Measurements from ENCODE around the gene EGLN3.

EGLN3 gene

DNA sequence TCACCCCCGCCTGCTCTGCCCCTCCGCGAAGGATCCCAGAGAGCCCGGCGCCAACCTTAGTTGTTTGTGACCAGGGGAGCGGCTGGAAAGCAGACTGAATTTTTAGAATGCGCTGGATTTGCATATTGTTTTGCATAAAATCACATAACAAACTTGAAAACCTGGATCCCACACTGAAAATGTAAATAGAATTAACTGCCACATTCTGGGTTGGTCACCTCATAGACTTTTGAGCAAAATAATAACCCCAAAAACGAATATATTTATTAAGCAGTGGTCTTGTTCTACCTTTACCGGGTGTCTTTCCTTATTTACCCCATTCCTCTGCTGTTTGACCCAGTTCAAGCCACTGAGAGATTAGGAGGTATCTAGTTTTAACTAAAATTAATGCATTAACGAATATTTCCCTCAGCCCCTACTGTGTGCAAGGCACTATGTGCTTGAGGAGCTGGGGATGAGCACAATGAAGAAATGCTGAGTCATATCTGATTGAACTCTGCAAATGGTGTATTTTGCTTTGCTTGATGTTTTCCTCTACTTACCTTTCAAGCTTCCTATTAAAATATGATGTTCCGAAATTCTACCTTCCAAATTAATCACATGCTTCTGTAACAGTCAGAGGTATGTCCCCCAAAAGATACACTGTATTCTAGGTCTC is 438 bp upstream of the EGLN3 start:
- no peak overlapping the region for H3K9ac ChIP-seq (ENCODE audit: low read length)
- no peaks in the 10 kb centered on the region for H3K9me3 ChIP-seq (ENCODE audit: insufficient read depth, low read length)
- H3K27me3 ChIP-seq (ENCODE audit: low read depth, low read length): no peaks in the 10 kb centered on the region
- no peaks in the 10 kb centered on the region for H4K20me1 ChIP-seq (ENCODE audit: insufficient read depth, low read length)
- no peak for TF ChIP-seq EZH2phosphoT487 (IDR thresholded peaks at IDR 0.05; ENCODE audit: low read depth)
- TF ChIP-seq, protein P1, sequence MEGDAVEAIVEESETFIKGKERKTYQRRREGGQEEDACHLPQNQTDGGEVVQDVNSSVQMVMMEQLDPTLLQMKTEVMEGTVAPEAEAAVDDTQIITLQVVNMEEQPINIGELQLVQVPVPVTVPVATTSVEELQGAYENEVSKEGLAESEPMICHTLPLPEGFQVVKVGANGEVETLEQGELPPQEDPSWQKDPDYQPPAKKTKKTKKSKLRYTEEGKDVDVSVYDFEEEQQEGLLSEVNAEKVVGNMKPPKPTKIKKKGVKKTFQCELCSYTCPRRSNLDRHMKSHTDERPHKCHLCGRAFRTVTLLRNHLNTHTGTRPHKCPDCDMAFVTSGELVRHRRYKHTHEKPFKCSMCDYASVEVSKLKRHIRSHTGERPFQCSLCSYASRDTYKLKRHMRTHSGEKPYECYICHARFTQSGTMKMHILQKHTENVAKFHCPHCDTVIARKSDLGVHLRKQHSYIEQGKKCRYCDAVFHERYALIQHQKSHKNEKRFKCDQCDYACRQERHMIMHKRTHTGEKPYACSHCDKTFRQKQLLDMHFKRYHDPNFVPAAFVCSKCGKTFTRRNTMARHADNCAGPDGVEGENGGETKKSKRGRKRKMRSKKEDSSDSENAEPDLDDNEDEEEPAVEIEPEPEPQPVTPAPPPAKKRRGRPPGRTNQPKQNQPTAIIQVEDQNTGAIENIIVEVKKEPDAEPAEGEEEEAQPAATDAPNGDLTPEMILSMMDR (IDR thresholded peaks at IDR 0.05; ENCODE audit: low read depth, low read length): no peak
- H3K79me2 ChIP-seq (ENCODE audit: low read length): no peaks in the 10 kb centered on the region
- H3K27ac ChIP-seq (ENCODE audit: low read length): no peak overlapping the region
- no peak overlapping the region for H3K4me2 ChIP-seq (ENCODE audit: low read length)
- peaks cover 12% of the 10 kb centered on the region; the same call in 1 of the 2 replicates for H3K4me1 ChIP-seq (ENCODE audit: low read length)
- H3K36me3 ChIP-seq (replicated peaks; ENCODE audit: low read depth, low read length): no peaks in the 10 kb centered on the region
- no peak overlapping the region for H2AFZ ChIP-seq (ENCODE audit: low read depth, low read length)
- no peak overlapping the region for H3K4me3 ChIP-seq (ENCODE audit: low read length)

DNA sequence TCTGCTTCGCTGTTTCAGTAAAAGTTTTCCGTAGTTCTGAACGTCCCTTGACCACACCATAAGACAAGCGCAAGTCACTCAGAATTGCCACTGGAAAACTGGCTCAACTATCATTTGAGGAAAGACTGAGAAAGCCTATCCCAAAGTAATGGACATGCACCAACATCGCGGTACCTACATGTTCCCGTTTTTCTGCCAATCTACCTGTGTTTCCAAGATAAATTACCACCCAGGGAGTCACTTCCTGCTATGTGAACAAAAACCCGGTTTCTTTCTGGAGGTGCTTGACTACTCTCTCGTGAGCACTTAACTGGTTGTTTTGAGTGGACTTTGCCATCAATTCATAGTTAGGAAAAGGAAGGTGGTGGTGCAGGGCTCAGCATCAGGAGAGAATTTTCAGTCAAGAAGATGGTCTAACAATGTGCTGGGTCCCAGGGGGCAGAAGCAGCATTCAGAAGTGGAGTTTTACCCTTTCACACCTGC is 1.4 kb downstream of the EGLN3 start:
- no peak overlapping the region for H2AFZ ChIP-seq (ENCODE audit: low read depth, low read length)
- H3K9me3 ChIP-seq (ENCODE audit: insufficient read depth, low read length): no peaks in the 10 kb centered on the region
- H3K79me2 ChIP-seq (ENCODE audit: low read length): no peaks in the 10 kb centered on the region
- H3K27me3 ChIP-seq (ENCODE audit: low read depth, low read length): no peaks in the 10 kb centered on the region
- H4K20me1 ChIP-seq (ENCODE audit: insufficient read depth, low read length): no peaks in the 10 kb centered on the region
- no peak overlapping the region for H3K4me2 ChIP-seq (ENCODE audit: low read length)
- H3K27ac ChIP-seq (ENCODE audit: low read length): no peak overlapping the region
- H3K36me3 ChIP-seq (replicated peaks; ENCODE audit: low read depth, low read length): no peaks in the 10 kb centered on the region
- H3K4me3 ChIP-seq (ENCODE audit: low read length): no peak overlapping the region
- H3K4me1 ChIP-seq (ENCODE audit: low read length): peaks cover 3% of the 10 kb centered on the region; the same call in 1 of the 2 replicates
- TF ChIP-seq, protein P1 (IDR thresholded peaks at IDR 0.05; ENCODE audit: low read depth, low read length): no peak
- TF ChIP-seq EZH2phosphoT487 (IDR thresholded peaks at IDR 0.05; ENCODE audit: low read depth): no peak
- H3K9ac ChIP-seq (ENCODE audit: low read length): no peak overlapping the region

DNA sequence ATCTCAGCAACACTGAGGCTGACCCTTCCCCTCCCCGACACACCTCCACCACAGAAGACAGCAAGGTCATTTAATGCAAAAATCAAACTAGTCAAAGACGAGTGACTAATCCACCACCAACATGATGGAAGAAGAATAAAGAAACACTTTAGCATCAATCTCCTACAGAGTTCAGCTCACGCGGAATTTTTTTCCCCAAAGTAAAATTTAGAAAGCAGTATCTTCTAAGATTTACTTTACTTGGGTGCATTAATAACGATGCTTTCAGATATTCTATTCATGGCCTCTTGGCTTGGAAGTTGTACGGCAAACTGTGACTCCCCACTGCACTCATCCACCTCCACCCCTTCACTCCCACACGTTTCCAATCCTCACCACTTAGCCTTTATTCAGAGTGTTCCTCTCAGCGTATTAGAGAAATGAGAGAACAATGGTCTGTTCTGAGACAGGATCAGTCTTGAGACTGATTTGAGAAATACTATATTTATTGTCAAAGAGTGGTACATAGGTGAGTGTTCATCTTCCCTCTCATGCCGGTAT is 1.9 kb downstream of the EGLN3 start:
- Histone ChIP-seq H3K4me2 (ENCODE audit: low read length) (no peak overlapping the region), H3K36me3 (replicated peaks; ENCODE audit: low read depth, low read length) (no peaks in the 10 kb centered on the region), H3K4me1 (ENCODE audit: low read length) (no peaks in the 10 kb centered on the region; the same call in 1 of the 2 replicates), H3K27me3 (ENCODE audit: low read depth, low read length) (no peaks in the 10 kb centered on the region), H4K20me1 (ENCODE audit: insufficient read depth, low read length) (no peaks in the 10 kb centered on the region), H2AFZ (ENCODE audit: low read depth, low read length) (no peak overlapping the region), H3K4me3 (ENCODE audit: low read length) (no peak overlapping the region), H3K27ac (ENCODE audit: low read length) (no peak overlapping the region), H3K79me2 (ENCODE audit: low read length) (no peaks in the 10 kb centered on the region), H3K9me3 (ENCODE audit: insufficient read depth, low read length) (no peaks in the 10 kb centered on the region), H3K9ac (ENCODE audit: low read length) (no peak overlapping the region)
- TF ChIP-seq, protein P1 (IDR thresholded peaks at IDR 0.05; ENCODE audit: low read depth, low read length): no peak
- no peak for TF ChIP-seq EZH2phosphoT487 (IDR thresholded peaks at IDR 0.05; ENCODE audit: low read depth)

DNA sequence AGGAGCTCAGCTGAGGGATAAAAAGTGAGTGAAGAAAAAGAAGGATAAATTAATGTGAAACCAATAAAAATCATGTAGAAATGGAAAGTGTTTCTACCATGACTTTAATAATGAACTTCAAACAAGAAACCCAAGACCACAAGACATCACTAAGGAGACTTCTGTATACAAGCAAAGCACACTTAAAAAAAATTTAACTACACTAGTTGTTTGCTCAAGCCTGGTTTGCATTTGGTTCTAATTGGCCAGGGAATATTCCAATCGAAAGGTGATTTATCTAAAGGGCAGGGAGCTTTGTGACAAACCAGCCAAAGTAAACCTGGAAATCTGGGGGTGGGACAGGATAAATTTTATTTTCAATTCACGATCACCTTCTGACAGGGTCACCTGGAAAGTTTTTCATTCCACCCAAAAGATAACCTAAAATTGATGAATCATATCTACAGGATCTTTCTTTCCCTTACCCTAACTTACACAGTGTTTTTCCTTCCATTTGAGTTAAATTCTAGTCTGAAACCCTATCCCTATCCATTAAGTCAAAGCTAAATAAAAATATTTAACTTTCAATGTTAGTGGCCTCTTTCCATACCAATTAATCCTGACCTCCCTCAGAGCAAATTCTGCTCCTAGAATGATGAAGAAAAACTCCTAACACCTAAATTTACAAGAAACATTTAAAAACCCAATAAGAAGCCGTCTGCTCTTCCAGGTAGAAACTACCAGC is 2.6 kb downstream of the EGLN3 start:
- H3K4me3 ChIP-seq (ENCODE audit: low read length): no peak overlapping the region

More for the DNA sequence above, 2.6 kb downstream of the EGLN3 start:
- Histone ChIP-seq H3K9ac (ENCODE audit: low read length) (no peak overlapping the region), H3K79me2 (ENCODE audit: low read length) (no peaks in the 10 kb centered on the region), H3K27me3 (ENCODE audit: low read depth, low read length) (no peaks in the 10 kb centered on the region), H3K36me3 (replicated peaks; ENCODE audit: low read depth, low read length) (no peaks in the 10 kb centered on the region), H3K4me1 (ENCODE audit: low read length) (no peaks in the 10 kb centered on the region), H4K20me1 (ENCODE audit: insufficient read depth, low read length) (no peaks in the 10 kb centered on the region), H3K9me3 (ENCODE audit: insufficient read depth, low read length) (no peaks in the 10 kb centered on the region), H3K4me2 (ENCODE audit: low read length) (no peak overlapping the region), H2AFZ (ENCODE audit: low read depth, low read length) (no peak overlapping the region), H3K27ac (ENCODE audit: low read length) (no peak overlapping the region)
- TF ChIP-seq EZH2phosphoT487 (IDR thresholded peaks at IDR 0.05; ENCODE audit: low read depth): no peak
